Skeletal muscle tissue (tissue), 4 donors: Measurements from ENCODE around the gene ESYT3. TPM values are rescaled to one million over a fixed set of nuclear protein-coding genes. Genes with fewer than 3 reads are reported as not detected.
"Not testable (repeated sequence)": the region's sequence is repeated elsewhere in the genome, so short reads cannot be mapped to it uniquely, and the experiment has no call there.

Source experiments
- H3K27ac ChIP-seq: one replicate; pipeline ENCODE4 v1.7.0; 2013; ENCODE audit warnings: mild to moderate bottlenecking, low read depth, low read length, inconsistent platforms
- H3K27me3 ChIP-seq, 3 donors: one replicate each; pipeline ENCODE4 v1.7.0; 2013; ENCODE audit warnings: low read length in 3 of 3; ENCODE audit not compliant: control insufficient read depth in 3 of 3, insufficient read depth in 3 of 3
- H3K36me3 ChIP-seq, 3 donors: one replicate each; pipeline ENCODE4 v1.7.0; 2013; ENCODE audit warnings: low read length in 3 of 3; ENCODE audit not compliant: control insufficient read depth in 3 of 3, insufficient read depth in 3 of 3
- H3K4me1 ChIP-seq, 3 donors: one replicate each; pipeline ENCODE4 v1.7.0; 2013; ENCODE audit warnings: low read length in 3 of 3, mild to moderate bottlenecking in 3 of 3; ENCODE audit not compliant: control insufficient read depth in 3 of 3, insufficient read depth in 3 of 3
- H3K4me3 ChIP-seq, 3 donors: one replicate each; pipeline ENCODE4 v1.7.0; 2013; ENCODE audit warnings: low read length in 3 of 3
- H3K9ac ChIP-seq, 3 donors: one replicate each; pipeline ENCODE4 v1.7.0; 2013; ENCODE audit warnings: low read length in 3 of 3, mild to moderate bottlenecking in 3 of 3, moderate library complexity in 2 of 3, low read depth in 1 of 3
- H3K9me3 ChIP-seq, 3 donors: one replicate each; pipeline ENCODE4 v1.7.0; 2013; ENCODE audit warnings: low read length in 3 of 3; ENCODE audit not compliant: control insufficient read depth in 3 of 3
- total RNA-seq: library from RNA; depleted of rRNA; stranded (reverse); fragments of >200 nt; gene quantifications from one replicate; pipeline ENCODE4 v1.2.3, GENCODE V29; 2014
- donor health status: Osteomylitis.

The ESYT3 gene
- total RNA-seq, 1 donor from 2014 or later: 14.1 TPM

DNA sequence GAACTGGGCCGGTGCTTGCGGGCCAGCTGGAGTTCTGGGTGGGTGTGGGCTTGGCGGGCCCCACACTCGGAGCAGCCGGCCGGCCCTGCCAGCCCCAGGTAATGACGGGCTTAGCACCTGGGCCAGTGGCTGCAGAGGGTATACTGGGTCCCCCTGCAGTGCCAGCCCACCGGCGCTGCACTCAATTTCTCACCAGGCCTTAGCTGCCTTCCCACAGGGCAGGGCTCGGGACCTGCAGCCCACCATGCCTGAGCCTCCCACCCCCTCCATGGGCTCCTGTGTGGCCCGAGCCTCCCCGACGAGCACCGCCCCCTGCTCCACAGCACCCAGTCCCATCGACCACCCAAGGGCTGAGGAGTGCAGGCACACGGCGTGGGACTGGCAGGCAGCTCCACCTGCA lies 50.3 kb downstream of the ESYT3 start:
- H3K4me3 ChIP-seq, H3K27me3 ChIP-seq, H3K9ac ChIP-seq, H3K36me3 ChIP-seq, H3K4me1 ChIP-seq, H3K27ac ChIP-seq, H3K9me3 ChIP-seq: not testable (repeated sequence)

DNA sequence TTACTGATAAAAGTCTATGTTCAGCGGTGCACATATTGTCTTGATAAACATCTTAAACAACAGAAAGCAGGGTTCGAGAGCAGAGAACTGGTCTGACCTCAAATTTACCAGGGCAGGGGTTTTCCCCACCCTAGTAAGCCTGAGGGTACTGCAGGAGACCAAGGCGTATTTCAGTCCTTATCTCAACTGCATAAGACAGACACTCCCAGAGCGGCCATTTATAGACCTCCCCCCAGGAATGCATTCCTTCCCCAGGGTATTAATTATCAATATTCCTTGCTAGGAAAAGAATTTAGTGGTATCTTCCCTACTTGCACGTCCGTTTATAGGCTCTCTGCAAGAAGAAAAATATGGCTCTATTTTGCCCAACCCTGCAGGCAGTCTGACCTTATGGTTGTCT lies 52.2 kb downstream of the ESYT3 start:
- not testable (repeated sequence) for H3K36me3 ChIP-seq, H3K27me3 ChIP-seq, H3K27ac ChIP-seq, H3K4me3 ChIP-seq, H3K4me1 ChIP-seq, H3K9me3 ChIP-seq, H3K9ac ChIP-seq

DNA sequence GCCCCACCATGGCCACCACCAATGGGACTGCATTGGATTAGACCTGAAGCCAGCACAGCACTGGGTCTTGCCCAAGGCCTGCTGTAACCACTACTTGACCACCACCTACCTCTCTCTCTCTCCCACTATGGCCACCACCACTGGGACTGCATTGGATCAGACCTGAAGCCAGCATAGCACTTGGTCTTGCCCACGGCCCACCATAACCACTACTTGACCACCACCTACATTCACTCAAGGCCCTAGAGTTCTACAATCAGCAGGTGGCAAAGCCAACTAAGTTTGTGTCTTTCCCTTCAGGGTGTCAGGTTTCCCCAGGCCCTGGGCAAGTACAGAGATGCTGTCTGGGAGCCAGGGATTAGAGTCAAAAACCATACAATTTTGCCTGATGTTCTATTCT lies 57.6 kb downstream of the ESYT3 start:
- peaks cover 24 to 29% (median 28%) of the 10 kb centered on the region in 3 donors for H3K4me1 ChIP-seq
- no peak overlapping the region for H3K9ac ChIP-seq
- peak overlapping the region in 1 of 3 donors; percentile 41 for H3K4me3 ChIP-seq
- H3K36me3 ChIP-seq: no peaks in the 10 kb centered on the region
- no peak overlapping the region for H3K27ac ChIP-seq
- no peaks in the 10 kb centered on the region for H3K27me3 ChIP-seq
- peaks cover 0 to 3% (median 0%) of the 10 kb centered on the region in 3 donors for H3K9me3 ChIP-seq

DNA sequence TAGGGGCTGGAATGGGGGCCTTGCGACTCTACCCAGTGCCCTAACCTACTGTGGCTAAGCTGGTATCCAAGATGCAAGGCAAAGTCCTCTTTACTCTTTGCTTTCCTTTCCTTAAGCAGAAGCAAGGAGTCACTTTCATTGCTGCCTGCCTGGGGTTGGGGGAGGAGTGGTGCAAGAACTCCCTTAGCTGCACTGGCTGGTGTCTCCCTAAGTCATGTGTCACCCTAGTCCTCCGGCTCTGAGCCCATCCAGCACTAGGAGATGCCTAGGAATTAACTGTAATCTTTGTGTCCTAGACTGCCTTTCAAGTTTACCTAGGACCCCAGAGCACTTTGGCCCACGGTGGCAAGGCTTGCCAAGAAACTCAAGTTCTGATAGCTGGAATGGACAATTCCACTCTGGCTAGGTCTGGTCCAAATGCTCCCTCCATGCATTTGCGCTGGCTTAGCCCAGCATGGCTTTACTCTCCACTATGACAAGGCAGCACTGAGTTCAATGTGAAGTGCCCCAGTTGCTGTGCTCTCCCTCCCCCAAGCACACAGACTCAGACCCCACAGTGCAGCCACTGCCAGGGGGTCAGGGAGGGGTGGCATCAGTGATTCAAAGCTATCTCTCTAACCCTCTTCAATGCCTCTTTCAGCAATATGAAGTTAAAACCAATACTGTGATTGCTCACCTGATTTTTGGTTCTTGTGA lies 58.7 kb downstream of the ESYT3 start:
- H3K36me3 ChIP-seq: no peaks in the 10 kb centered on the region
- H3K4me1 ChIP-seq: peaks cover 24 to 29% (median 28%) of the 10 kb centered on the region in 3 donors
- H3K27ac ChIP-seq: peak overlapping the region; percentile 32
- no peak overlapping the region for H3K4me3 ChIP-seq
- no peaks in the 10 kb centered on the region for H3K27me3 ChIP-seq
- no peaks in the 10 kb centered on the region for H3K9me3 ChIP-seq
- no peak overlapping the region for H3K9ac ChIP-seq

DNA sequence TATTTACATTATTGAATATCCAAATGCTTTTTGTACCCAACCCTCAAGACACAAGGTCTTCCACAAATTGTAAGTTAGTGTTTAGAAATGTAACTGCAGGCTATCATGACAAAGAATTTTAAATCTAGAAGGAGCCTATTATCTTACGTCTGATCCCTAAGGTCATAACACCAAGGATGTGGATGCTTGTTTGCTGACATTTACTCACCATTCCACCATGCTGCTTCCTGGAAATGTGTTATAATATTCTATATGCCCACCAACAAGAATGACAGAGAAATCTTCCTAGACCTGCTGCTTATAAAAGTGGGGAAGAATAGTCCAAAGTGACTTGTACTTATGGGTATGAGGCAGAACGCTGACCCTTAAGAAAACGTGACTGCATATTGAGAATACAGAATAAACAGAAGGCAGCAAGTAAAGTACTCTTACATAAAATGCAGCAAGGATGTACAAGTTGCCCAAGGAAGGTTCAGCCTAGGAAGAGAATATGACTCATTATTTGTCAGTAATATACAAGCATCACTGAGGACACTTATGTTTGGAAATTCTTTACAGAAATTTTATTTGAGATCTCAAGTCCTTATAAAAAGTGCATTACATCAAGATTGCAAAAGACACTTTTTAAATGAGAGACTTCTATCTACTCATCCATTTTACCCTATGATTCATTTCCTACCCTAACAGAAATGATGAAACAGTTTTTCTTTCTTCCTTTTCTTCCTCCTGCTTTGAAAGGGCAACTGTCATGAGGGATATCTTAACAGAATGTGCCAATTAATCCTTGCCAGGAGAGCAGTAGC lies 59.6 kb downstream of the ESYT3 start:
- Histone ChIP-seq H3K36me3 (no peaks in the 10 kb centered on the region), H3K27ac (peak overlapping the region; percentile 25), H3K9ac (peak overlapping the region in 1 of 3 donors; percentile 21)

DNA sequence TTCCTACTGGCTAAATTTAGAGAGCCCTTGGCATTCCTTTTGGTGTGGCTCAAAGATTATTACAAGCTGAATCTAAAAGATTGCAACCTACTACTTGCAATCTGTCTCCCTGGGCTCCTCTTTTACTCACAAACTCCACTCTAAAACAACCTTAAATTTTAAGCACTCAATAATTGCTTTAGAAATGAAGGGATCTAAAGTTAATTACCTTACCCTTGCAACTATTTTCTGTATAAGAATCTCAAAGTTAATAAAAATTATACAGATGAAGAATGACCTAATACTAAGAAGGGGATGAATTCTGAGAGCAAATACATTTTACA lies 60.2 kb downstream of the ESYT3 start:
- no peak overlapping the region for H3K4me3 ChIP-seq
- H3K27ac ChIP-seq: peak overlapping the region; percentile 25

More for the DNA sequence above, 59.6 kb downstream of the ESYT3 start:
- Histone ChIP-seq H3K4me3 (no peak overlapping the region), H3K9me3 (no peaks in the 10 kb centered on the region), H3K4me1 (peaks cover 24 to 29% (median 28%) of the 10 kb centered on the region in 3 donors), H3K27me3 (no peaks in the 10 kb centered on the region)

DNA sequence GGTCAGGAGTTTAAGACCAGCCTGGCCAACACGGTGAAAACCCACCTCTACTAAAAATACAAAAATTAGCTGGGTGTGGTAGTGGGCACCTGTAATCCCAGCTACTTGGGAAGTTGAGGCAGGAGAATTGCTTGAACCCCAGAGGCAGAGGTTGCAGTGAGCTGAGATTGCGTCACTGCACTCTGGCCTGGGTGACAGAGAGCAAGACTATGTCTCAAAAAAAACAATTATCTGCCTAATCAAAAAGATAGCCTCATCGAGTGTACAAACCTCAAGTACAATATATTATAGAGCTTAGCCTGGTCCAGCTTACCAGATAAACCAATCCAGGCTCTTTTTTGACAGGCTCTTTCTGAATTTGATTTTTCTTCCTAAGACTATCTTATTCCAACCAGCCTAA lies 61.2 kb downstream of the ESYT3 start:
- H3K27ac ChIP-seq, H3K4me3 ChIP-seq, H3K36me3 ChIP-seq, H3K9ac ChIP-seq, H3K9me3 ChIP-seq, H3K27me3 ChIP-seq: not testable (repeated sequence)
- H3K4me1 ChIP-seq: peaks cover 24 to 29% (median 28%) of the 10 kb centered on the region in 3 donors

More for the DNA sequence above, 60.2 kb downstream of the ESYT3 start:
- peaks cover 0 to 2% (median 2%) of the 10 kb centered on the region in 3 donors for H3K36me3 ChIP-seq
- no peaks in the 10 kb centered on the region for H3K9me3 ChIP-seq
- H3K9ac ChIP-seq: no peak overlapping the region
- H3K4me1 ChIP-seq: peaks cover 24 to 29% (median 28%) of the 10 kb centered on the region in 3 donors
- no peaks in the 10 kb centered on the region for H3K27me3 ChIP-seq

DNA sequence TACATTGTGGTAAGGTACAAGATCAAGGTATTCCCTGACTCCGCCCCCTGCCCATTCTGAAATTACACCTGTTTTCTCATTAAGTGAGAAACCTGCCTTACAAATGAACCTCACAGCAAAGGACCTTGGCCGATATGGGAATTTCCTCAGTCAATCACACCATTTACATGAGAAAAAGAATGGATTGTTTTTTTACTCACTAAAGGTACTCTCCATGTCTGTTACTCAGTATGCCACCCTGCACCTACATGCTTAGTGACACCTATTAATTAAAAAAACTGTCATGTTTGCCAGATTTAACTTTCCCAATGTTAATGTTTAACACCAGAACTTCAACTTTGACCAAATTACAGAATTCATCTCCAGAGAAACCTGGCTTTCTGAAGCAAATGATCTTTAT lies 62.0 kb downstream of the ESYT3 start:
- no peak overlapping the region for H3K9ac ChIP-seq
- H3K4me3 ChIP-seq: no peak overlapping the region
- H3K4me1 ChIP-seq: peaks cover 24 to 29% (median 28%) of the 10 kb centered on the region in 3 donors
- H3K27me3 ChIP-seq: no peaks in the 10 kb centered on the region
- peaks cover 0 to 3% (median 3%) of the 10 kb centered on the region in 3 donors for H3K36me3 ChIP-seq
- H3K27ac ChIP-seq: no peak overlapping the region
- H3K9me3 ChIP-seq: no peaks in the 10 kb centered on the region

DNA sequence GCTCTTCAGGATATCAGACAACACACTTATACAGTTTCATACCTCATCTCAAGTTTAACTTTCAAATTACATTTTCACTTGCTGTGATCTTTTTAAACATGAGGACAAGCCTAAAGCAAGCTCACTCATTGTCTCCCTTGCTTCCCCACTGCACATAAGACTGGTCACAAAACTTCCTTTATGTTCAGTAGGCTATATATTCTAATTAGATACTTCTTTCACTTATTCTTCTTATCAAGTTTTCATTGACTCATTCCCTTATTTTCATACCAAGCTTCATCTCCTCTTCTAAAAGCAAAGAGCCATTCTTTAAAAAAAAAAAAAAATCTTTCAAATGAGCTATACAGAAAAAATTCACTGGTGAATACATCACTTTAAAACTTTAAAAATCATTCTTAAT lies 62.6 kb downstream of the ESYT3 start:
- Histone ChIP-seq H3K9me3 (no peaks in the 10 kb centered on the region), H3K36me3 (peaks cover 0 to 3% (median 3%) of the 10 kb centered on the region in 3 donors), H3K27ac (no peak overlapping the region), H3K27me3 (no peaks in the 10 kb centered on the region), H3K9ac (no peak overlapping the region), H3K4me1 (peaks cover 21 to 26% (median 26%) of the 10 kb centered on the region in 3 donors), H3K4me3 (no peak overlapping the region)

DNA sequence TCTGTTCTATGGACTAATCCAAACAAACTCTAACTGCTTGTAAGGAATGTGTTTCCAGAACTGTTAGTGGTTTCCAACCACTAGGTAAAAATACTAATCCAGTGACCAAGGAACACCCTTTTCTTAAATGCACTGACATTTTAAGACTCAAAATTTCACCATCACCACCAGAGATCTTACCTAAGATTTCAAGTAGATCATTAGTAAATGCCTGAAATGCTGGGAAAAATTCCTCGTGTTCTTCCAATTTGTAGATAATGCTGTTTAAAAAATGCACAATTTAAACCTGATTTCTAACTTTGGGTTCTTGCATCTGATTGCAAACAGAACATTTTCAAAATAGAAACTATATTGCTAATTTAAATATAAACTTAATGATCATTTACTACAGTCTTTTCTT lies 63.4 kb downstream of the ESYT3 start:
- Histone ChIP-seq H3K36me3 (peaks cover 0 to 3% (median 3%) of the 10 kb centered on the region in 3 donors), H3K27ac (no peak overlapping the region), H3K4me1 (peaks cover 13 to 19% (median 18%) of the 10 kb centered on the region in 3 donors), H3K9ac (no peak overlapping the region), H3K27me3 (no peaks in the 10 kb centered on the region), H3K9me3 (no peaks in the 10 kb centered on the region), H3K4me3 (no peak overlapping the region)
